ENCODE data around the gene DNAAF9. TPM values are rescaled to one million over a fixed set of nuclear protein-coding genes. Genes with fewer than 3 reads are reported as not detected.
A peak's percentile ranks its signal among the peaks of the same experiment; 100 is the strongest.

Gene DNAAF9
- total RNA-seq, 1 experiment from 2014 or later: 7.6 TPM

- intact Hi-C loops (cut with micrococcal nuclease): loop anchor here (1.0 to 5.0 kb wide), 2 partner anchors 64 to 155 kb away; partner anchors contain the start of gene ATRN
- ChIA-PET CTCF (interaction anchor here (0.6 to 3.0 kb wide), 13 partner anchors 10 to 1919 kb away, joined by 3 to 13 read pairs (median 3); partner anchors contain the start of gene ATRN), POLR2A (interaction anchor here (0.6 to 5.5 kb wide), 39 partner anchors 8 to 744 kb away, joined by 3 to 141 read pairs (median 4); partner anchors contain the start of genes ADISSP, AP5S1, ATRN and CENPB)
- no TSS peak for BruUV-seq (replicated peaks)
- Mint-ChIP-seq H3K27me3 (ENCODE audit: insufficient read depth, unreplicated experiment) (no peaks in the 10 kb centered on the region), H3K9me3 (ENCODE audit: unreplicated experiment) (no peaks in the 10 kb centered on the region), H3K27ac (ENCODE audit: low read depth, unreplicated experiment) (peak overlapping the region; percentile 75), H3K36me3 (ENCODE audit: insufficient read depth, unreplicated experiment) (no peaks in the 10 kb centered on the region), H3K4me3 (ENCODE audit: unreplicated experiment) (peak overlapping the region; percentile 90), H3K4me1 (ENCODE audit: insufficient read depth, unreplicated experiment) (peaks cover 22% of the 10 kb centered on the region)
- no peak for TF ChIP-seq CTCF (IDR thresholded peaks at IDR 0.05; ENCODE audit: unreplicated experiment)
- DNase-seq (ENCODE audit: unreplicated experiment): peak; percentile 84
Measured at GRCh38 chr20:3407771-3408637, 535 bp upstream of the DNAAF9 start.

GRCh38 chr20:3406481-3407039 lies 909 bp downstream of the DNAAF9 start:
- no peaks in the 10 kb centered on the region for H3K27me3 Mint-ChIP-seq (ENCODE audit: insufficient read depth, unreplicated experiment)
- DNase-seq (ENCODE audit: unreplicated experiment): peak; percentile 1
- H3K36me3 Mint-ChIP-seq (ENCODE audit: insufficient read depth, unreplicated experiment): no peaks in the 10 kb centered on the region
- H3K4me3 Mint-ChIP-seq (ENCODE audit: unreplicated experiment): peak overlapping the region; percentile 90
- POLR2A ChIA-PET: interaction anchor here (0.7 to 5.5 kb wide), 11 partner anchors 14 to 137 kb away, joined by 3 to 141 read pairs (median 7); partner anchors contain the start of gene ATRN
- peak overlapping the region; percentile 81 for H3K27ac Mint-ChIP-seq (ENCODE audit: low read depth, unreplicated experiment)
- H3K9me3 Mint-ChIP-seq (ENCODE audit: unreplicated experiment): no peaks in the 10 kb centered on the region
- intact Hi-C loops (cut with micrococcal nuclease): loop anchor here (1.0 to 5.0 kb wide), 2 partner anchors 66 to 157 kb away; partner anchors contain the start of gene ATRN
- BruUV-seq (replicated peaks): no TSS peak
- no peak for TF ChIP-seq CTCF (IDR thresholded peaks at IDR 0.05; ENCODE audit: unreplicated experiment)
- H3K4me1 Mint-ChIP-seq (ENCODE audit: insufficient read depth, unreplicated experiment): peaks cover 22% of the 10 kb centered on the region
- CTCF ChIA-PET: interaction anchor here (0.5 to 3.0 kb wide), 5 partner anchors 77 to 226 kb away, joined by 3 to 13 read pairs (median 5); no protein-coding TSS in a partner anchor

- no peaks in the 10 kb centered on the region for H3K27me3 Mint-ChIP-seq (ENCODE audit: insufficient read depth, unreplicated experiment)
- ChIA-PET CTCF (interaction anchor here (0.5 to 3.0 kb wide), 4 partner anchors 78 to 213 kb away, joined by 3 to 13 read pairs (median 8); no protein-coding TSS in a partner anchor), POLR2A (interaction anchor here (0.6 to 5.5 kb wide), 10 partner anchors 14 to 306 kb away, joined by 3 to 141 read pairs (median 7); partner anchors contain the start of gene ATRN)
- BruUV-seq (replicated peaks): TSS peak; percentile 32
- peak overlapping the region; percentile 90 for H3K4me3 Mint-ChIP-seq (ENCODE audit: unreplicated experiment)
- intact Hi-C loops (cut with micrococcal nuclease): loop anchor here (5.0 kb wide), 1 partner anchor 66 kb away; the partner anchor contains the start of gene ATRN
- no peaks in the 10 kb centered on the region for H3K36me3 Mint-ChIP-seq (ENCODE audit: insufficient read depth, unreplicated experiment)
- no peaks in the 10 kb centered on the region for H3K9me3 Mint-ChIP-seq (ENCODE audit: unreplicated experiment)
- H3K27ac Mint-ChIP-seq (ENCODE audit: low read depth, unreplicated experiment): peak overlapping the region; percentile 81
- peaks cover 22% of the 10 kb centered on the region for H3K4me1 Mint-ChIP-seq (ENCODE audit: insufficient read depth, unreplicated experiment)
- DNase-seq (ENCODE audit: unreplicated experiment): no peak
- no peak for TF ChIP-seq CTCF (IDR thresholded peaks at IDR 0.05; ENCODE audit: unreplicated experiment)
Measured at GRCh38 chr20:3405696-3406358, 1.6 kb downstream of the DNAAF9 start.
